H1 (cell line): ENCODE measurements around the gene SYTL5. TPM values are rescaled to one million over a fixed set of nuclear protein-coding genes. Genes with fewer than 3 reads are reported as not detected.

Experiments
- BACH1 ChIP-seq: IDR thresholded peaks from 2 replicates; pipeline ENCODE4 v1.6.1; 2012; ENCODE audit warnings: low read length, improper control_type of control experiment
- CBX8 ChIP-seq: fragments of 300-800, 300-1000 bp; sonication (generic); IDR thresholded peaks from 2 replicates; pipeline ENCODE4 v1.7.1; 2016; ENCODE audit warnings: low read depth, low read length, borderline replicate concordance
- EZH2 ChIP-seq: fragments of 200-600 bp; sonication (generic); IDR thresholded peaks from 2 replicates; pipeline ENCODE4 v1.7.1; 2012; ENCODE audit warnings: low read depth, mild to moderate bottlenecking, moderate library complexity, low read length, inconsistent platforms; ENCODE audit not compliant: severe bottlenecking
- HDAC2 ChIP-seq, 2 experiments: fragments of 300-600 bp in 1 of 2; sonication (generic) in 1 of 2; IDR thresholded peaks; 2 replicates each; pipeline ENCODE4 v1.6.1; 2011 to 2012; ENCODE audit warnings: low read depth in 2 of 2, low read length in 2 of 2, mild to moderate bottlenecking in 2 of 2, moderate library complexity in 2 of 2, borderline replicate concordance in 1 of 2, inconsistent platforms in 1 of 2
- KDM4A ChIP-seq: IDR thresholded peaks from one replicate; pipeline ENCODE4 v1.7.1; 2012; ENCODE audit warnings: low read depth, mild to moderate bottlenecking, moderate library complexity, low read length, inconsistent platforms; ENCODE audit not compliant: severe bottlenecking
- PHF8 ChIP-seq: fragments of 200-600 bp; sonication (generic); conservative IDR thresholded peaks from 2 replicates; pipeline ENCODE4 v1.7.1; 2012; ENCODE audit warnings: low read depth, mild to moderate bottlenecking, inconsistent platforms, low read length, moderate library complexity
- POU5F1 ChIP-seq: IDR thresholded peaks from 2 replicates; pipeline ENCODE4 v1.6.1; 2011; ENCODE audit warnings: low read depth, mild to moderate bottlenecking, low read length, moderate library complexity
- SP2 ChIP-seq: IDR thresholded peaks from 2 replicates; pipeline ENCODE4 v1.6.1; 2012; ENCODE audit warnings: mild to moderate bottlenecking, low read length, inconsistent platforms
- TBP ChIP-seq: IDR thresholded peaks from 2 replicates; pipeline ENCODE4 v1.6.1; 2011; ENCODE audit warnings: low read depth, low read length, improper control_type of control experiment
- polyA plus RNA-seq, 7 experiments: library from polyadenylated mRNA; depleted of rRNA in 3 of 7; stranded (reverse) in 5 of 7; unstranded in 2 of 7; fragments of >200 nt in 5 of 7; fragments of 200-250 nt in 2 of 7; gene quantifications; 1 replicate in 5 of 7; 2 replicates in 1 of 7; 4 replicates in 1 of 7; pipeline versions ENCODE4 v1.2.1 to v1.2.3, GENCODE V29; 2011 to 2013; ENCODE audit warnings: missing spikeins in 2 of 7, mixed read lengths in 2 of 7
- total RNA-seq: library from RNA; stranded (reverse); fragmentation: NEBNext Ultra II Directional; extraction: Animal tissue kit (Norgen Biotek cat#: 25700); gene quantifications from 2 replicates; pipeline ENCODE4 v1.2.1, GENCODE V29; 2021
- TF ChIP-seq, protein P1 (sequence below): fragments of 300-600 bp; sonication (generic); IDR thresholded peaks from 2 replicates; pipeline ENCODE4 v1.7.1; 2012; ENCODE audit warnings: low read length, moderate library complexity, mild to moderate bottlenecking, inconsistent platforms; ENCODE audit not compliant: insufficient replicate concordance

The SYTL5 gene
- total and polyA plus RNA-seq, 2 of the 8 experiments (the other 6 are each of a cell fraction or from before 2014, with no cell fraction given): 0.15 to 0.52 TPM

DNA sequence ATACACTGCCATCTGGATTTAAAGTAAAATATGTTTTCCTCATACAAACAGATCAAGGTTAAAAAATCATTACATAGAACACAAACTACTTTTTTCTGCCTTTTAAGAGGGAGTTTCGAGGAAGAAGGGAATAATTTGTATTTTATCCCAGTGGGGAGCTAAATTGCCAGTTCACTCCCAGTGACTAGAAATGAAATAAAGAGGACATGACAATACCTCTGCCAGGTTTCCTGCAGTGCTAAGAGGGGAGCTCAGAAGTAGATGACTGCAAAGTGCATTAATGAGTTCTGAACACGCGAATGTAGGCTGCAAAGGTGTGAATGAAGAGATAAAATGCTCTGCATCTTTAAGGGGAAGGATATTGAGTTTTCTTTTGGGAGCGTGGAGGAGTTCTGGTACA lies 144.6 kb downstream of the SYTL5 start (continued):
- TF ChIP-seq, protein P1, sequence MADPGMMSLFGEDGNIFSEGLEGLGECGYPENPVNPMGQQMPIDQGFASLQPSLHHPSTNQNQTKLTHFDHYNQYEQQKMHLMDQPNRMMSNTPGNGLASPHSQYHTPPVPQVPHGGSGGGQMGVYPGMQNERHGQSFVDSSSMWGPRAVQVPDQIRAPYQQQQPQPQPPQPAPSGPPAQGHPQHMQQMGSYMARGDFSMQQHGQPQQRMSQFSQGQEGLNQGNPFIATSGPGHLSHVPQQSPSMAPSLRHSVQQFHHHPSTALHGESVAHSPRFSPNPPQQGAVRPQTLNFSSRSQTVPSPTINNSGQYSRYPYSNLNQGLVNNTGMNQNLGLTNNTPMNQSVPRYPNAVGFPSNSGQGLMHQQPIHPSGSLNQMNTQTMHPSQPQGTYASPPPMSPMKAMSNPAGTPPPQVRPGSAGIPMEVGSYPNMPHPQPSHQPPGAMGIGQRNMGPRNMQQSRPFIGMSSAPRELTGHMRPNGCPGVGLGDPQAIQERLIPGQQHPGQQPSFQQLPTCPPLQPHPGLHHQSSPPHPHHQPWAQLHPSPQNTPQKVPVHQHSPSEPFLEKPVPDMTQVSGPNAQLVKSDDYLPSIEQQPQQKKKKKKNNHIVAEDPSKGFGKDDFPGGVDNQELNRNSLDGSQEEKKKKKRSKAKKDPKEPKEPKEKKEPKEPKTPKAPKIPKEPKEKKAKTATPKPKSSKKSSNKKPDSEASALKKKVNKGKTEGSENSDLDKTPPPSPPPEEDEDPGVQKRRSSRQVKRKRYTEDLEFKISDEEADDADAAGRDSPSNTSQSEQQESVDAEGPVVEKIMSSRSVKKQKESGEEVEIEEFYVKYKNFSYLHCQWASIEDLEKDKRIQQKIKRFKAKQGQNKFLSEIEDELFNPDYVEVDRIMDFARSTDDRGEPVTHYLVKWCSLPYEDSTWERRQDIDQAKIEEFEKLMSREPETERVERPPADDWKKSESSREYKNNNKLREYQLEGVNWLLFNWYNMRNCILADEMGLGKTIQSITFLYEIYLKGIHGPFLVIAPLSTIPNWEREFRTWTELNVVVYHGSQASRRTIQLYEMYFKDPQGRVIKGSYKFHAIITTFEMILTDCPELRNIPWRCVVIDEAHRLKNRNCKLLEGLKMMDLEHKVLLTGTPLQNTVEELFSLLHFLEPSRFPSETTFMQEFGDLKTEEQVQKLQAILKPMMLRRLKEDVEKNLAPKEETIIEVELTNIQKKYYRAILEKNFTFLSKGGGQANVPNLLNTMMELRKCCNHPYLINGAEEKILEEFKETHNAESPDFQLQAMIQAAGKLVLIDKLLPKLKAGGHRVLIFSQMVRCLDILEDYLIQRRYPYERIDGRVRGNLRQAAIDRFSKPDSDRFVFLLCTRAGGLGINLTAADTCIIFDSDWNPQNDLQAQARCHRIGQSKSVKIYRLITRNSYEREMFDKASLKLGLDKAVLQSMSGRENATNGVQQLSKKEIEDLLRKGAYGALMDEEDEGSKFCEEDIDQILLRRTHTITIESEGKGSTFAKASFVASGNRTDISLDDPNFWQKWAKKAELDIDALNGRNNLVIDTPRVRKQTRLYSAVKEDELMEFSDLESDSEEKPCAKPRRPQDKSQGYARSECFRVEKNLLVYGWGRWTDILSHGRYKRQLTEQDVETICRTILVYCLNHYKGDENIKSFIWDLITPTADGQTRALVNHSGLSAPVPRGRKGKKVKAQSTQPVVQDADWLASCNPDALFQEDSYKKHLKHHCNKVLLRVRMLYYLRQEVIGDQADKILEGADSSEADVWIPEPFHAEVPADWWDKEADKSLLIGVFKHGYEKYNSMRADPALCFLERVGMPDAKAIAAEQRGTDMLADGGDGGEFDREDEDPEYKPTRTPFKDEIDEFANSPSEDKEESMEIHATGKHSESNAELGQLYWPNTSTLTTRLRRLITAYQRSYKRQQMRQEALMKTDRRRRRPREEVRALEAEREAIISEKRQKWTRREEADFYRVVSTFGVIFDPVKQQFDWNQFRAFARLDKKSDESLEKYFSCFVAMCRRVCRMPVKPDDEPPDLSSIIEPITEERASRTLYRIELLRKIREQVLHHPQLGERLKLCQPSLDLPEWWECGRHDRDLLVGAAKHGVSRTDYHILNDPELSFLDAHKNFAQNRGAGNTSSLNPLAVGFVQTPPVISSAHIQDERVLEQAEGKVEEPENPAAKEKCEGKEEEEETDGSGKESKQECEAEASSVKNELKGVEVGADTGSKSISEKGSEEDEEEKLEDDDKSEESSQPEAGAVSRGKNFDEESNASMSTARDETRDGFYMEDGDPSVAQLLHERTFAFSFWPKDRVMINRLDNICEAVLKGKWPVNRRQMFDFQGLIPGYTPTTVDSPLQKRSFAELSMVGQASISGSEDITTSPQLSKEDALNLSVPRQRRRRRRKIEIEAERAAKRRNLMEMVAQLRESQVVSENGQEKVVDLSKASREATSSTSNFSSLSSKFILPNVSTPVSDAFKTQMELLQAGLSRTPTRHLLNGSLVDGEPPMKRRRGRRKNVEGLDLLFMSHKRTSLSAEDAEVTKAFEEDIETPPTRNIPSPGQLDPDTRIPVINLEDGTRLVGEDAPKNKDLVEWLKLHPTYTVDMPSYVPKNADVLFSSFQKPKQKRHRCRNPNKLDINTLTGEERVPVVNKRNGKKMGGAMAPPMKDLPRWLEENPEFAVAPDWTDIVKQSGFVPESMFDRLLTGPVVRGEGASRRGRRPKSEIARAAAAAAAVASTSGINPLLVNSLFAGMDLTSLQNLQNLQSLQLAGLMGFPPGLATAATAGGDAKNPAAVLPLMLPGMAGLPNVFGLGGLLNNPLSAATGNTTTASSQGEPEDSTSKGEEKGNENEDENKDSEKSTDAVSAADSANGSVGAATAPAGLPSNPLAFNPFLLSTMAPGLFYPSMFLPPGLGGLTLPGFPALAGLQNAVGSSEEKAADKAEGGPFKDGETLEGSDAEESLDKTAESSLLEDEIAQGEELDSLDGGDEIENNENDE: no peak
- TF ChIP-seq HDAC2 (IDR thresholded peaks at IDR 0.05; ENCODE audit: borderline replicate concordance in 1 of 2, low read depth in 2 of 2, low read length in 2 of 2) (no peak), EZH2 (no peak), SP2 (no peak), KDM4A (no peak), PHF8 (no peak), BACH1 (no peak), CBX8 (no peak), TBP (no peak), POU5F1 (no peak)
